IMR-90 (cell line): ENCODE results near the gene DDX54. TPM values are rescaled to one million over a fixed set of nuclear protein-coding genes. Genes with fewer than 3 reads are reported as not detected.
A peak's percentile ranks its signal among the peaks of the same experiment; 100 is the strongest.

Experiments
- ATAC-seq: fragments of 200-7000 bp; cut with Tn5 transposase; 2 replicates; pipeline ENCODE4 v1.9.1; 2020; ENCODE audit warnings: low read depth, mild to moderate bottlenecking, moderate library complexity
- BruUV-seq: library from RNA; stranded (reverse); fragments of 400-500 nt; replicated peaks from 2 replicates; lab custom pipeline; 2021; lab: Mats Ljungman, UMichigan
- CTCF ChIA-PET: fragments of 300-600 bp; formaldehyde crosslinking; extraction: SDS; loops from one replicate; lab custom pipeline; 2021; ENCODE audit warnings: antibody characterized with exemption; lab: Yijun Ruan, JAX
- POLR2A ChIA-PET: fragments of 300-600 bp; sonication (Branson Sonifier 250); formaldehyde crosslinking; loops from one replicate; lab custom pipeline; 2022; ENCODE audit warnings: antibody characterized with exemption; ENCODE audit not compliant: unreplicated experiment; lab: Charles Lee
- DNase-seq: peaks from one replicate; pipeline ENCODE4 v3.0.0; 2013
- H2AFZ ChIP-seq: replicated peaks from 2 replicates; pipeline ENCODE3; 2013; ENCODE audit warnings: low read length, mild to moderate bottlenecking; ENCODE audit not compliant: poor library complexity
- H2AK5ac ChIP-seq: 2 replicates; pipeline ENCODE4 v1.6.1; 2013; ENCODE audit warnings: low read depth, low read length, inconsistent platforms
- H2AK9ac ChIP-seq: replicated peaks from 2 replicates; pipeline ENCODE3; 2013; ENCODE audit warnings: mild to moderate bottlenecking, low read depth, low read length, moderate library complexity; ENCODE audit not compliant: poor library complexity
- H2BK120ac ChIP-seq: 2 replicates; pipeline ENCODE4 v1.6.1; 2013; ENCODE audit warnings: low read depth, low read length, inconsistent platforms
- H2BK15ac ChIP-seq: 3 replicates; pipeline ENCODE4 v1.6.1; 2013; ENCODE audit warnings: low read depth, low read length, inconsistent platforms
- H2BK20ac ChIP-seq: 2 replicates; pipeline ENCODE4 v1.6.1; 2013; ENCODE audit warnings: low read depth, mild to moderate bottlenecking, inconsistent platforms, low read length, moderate library complexity
- H2BK5ac ChIP-seq: 2 replicates; pipeline ENCODE4 v1.6.1; 2013; ENCODE audit warnings: mild to moderate bottlenecking, low read depth, low read length, inconsistent platforms; ENCODE audit not compliant: poor library complexity, severe bottlenecking
- H3K14ac ChIP-seq: replicated peaks from 2 replicates; pipeline ENCODE4 v1.6.1; 2013; ENCODE audit warnings: low read depth, low read length, inconsistent platforms
- H3K18ac ChIP-seq: 2 replicates; pipeline ENCODE4 v1.6.1; 2013; ENCODE audit warnings: low read depth, low read length, control low read depth
- H3K23ac ChIP-seq: 2 replicates; pipeline ENCODE4 v1.6.1; 2013; ENCODE audit warnings: low read depth, low read length, inconsistent platforms
- H3K27ac ChIP-seq: 2 replicates; pipeline ENCODE4 v1.5.1; 2013; ENCODE audit warnings: mild to moderate bottlenecking, control low read depth, low read length; ENCODE audit not compliant: insufficient read depth
- H3K27me3 ChIP-seq: 2 replicates; pipeline ENCODE4 v1.6.1; 2013; ENCODE audit warnings: low read length; ENCODE audit not compliant: control insufficient read depth, insufficient read depth
- H3K36me3 ChIP-seq: 2 replicates; pipeline ENCODE4 v1.6.1; 2013; ENCODE audit warnings: low read length, mixed read lengths; ENCODE audit not compliant: control insufficient read depth, insufficient read depth
- H3K4ac ChIP-seq: 2 replicates; pipeline ENCODE4 v1.6.1; 2013; ENCODE audit warnings: low read depth, low read length, inconsistent platforms
- H3K4me1 ChIP-seq: 2 replicates; pipeline ENCODE4 v1.6.1; 2013; ENCODE audit warnings: low read length, mixed read lengths; ENCODE audit not compliant: control insufficient read depth, insufficient read depth
- H3K4me2 ChIP-seq: 2 replicates; pipeline ENCODE4 v1.6.1; 2013; ENCODE audit warnings: low read depth, mild to moderate bottlenecking, control low read depth, low read length, moderate library complexity
- H3K4me3 ChIP-seq: 2 replicates; pipeline ENCODE4 v1.5.1; 2013; ENCODE audit warnings: low read depth, mild to moderate bottlenecking, control low read depth, low read length, moderate library complexity; ENCODE audit not compliant: insufficient read depth
- H3K56ac ChIP-seq: 2 replicates; pipeline ENCODE4 v1.6.1; 2013; ENCODE audit warnings: low read length, inconsistent platforms; ENCODE audit not compliant: insufficient read depth; ENCODE audit errors: extremely low read depth
- H3K79me1 ChIP-seq, 2 experiments: 2 replicates each; pipeline ENCODE4 v1.6.1; 2013; ENCODE audit warnings: low read length in 2 of 2, inconsistent platforms in 1 of 2, low read depth in 1 of 2
- H3K9ac ChIP-seq: 2 replicates; pipeline ENCODE4 v1.6.1; 2013; ENCODE audit warnings: low read depth, low read length, control low read depth
- H3K9me1 ChIP-seq: 2 replicates; pipeline ENCODE4 v1.6.1; 2013; ENCODE audit warnings: low read length, inconsistent platforms; ENCODE audit not compliant: insufficient read depth
- H3K9me3 ChIP-seq: 2 replicates; pipeline ENCODE4 v1.6.1; 2013; ENCODE audit warnings: low read length; ENCODE audit not compliant: control insufficient read depth, insufficient read depth
- H4K20me1 ChIP-seq: 2 replicates; pipeline ENCODE4 v1.6.1; 2013; ENCODE audit warnings: low read length, inconsistent platforms; ENCODE audit not compliant: insufficient read depth
- H4K5ac ChIP-seq: 2 replicates; pipeline ENCODE4 v1.6.1; 2013; ENCODE audit warnings: mild to moderate bottlenecking, low read depth, low read length, control low read depth
- H4K8ac ChIP-seq, 2 experiments: 2 replicates each; pipeline ENCODE4 v1.6.1; 2013; ENCODE audit warnings: low read depth in 2 of 2, low read length in 2 of 2, control low read depth in 1 of 2, inconsistent platforms in 1 of 2
- H4K91ac ChIP-seq: 2 replicates; pipeline ENCODE4 v1.6.1; 2013; ENCODE audit warnings: low read depth, low read length, inconsistent platforms; ENCODE audit not compliant: insufficient read depth
- FOS ChIP-seq: fragments of 150-350 bp; IDR thresholded peaks from 2 replicates; pipeline ENCODE4 v1.6.1; 2016; ENCODE audit warnings: low read depth, low read length
- RAD21 ChIP-seq: IDR thresholded peaks from 2 replicates; pipeline ENCODE4 v1.6.1; 2012; ENCODE audit warnings: low read length, improper control_type of control experiment
- WGBS, 2 experiments: methylation state at CpG; one replicate each; pipeline versions ENCODE4 v1.1.5 to v1.1.7; 2013; ENCODE audit warnings: missing lambda C conversion rate in 2 of 2; ENCODE audit not compliant: insufficient read length in 1 of 2; ENCODE audit errors: extremely low coverage in 2 of 2; 5-methylcytosine and 5-hydroxymethylcytosine counted together
- dilution Hi-C: fragments of 300-500 bp; cut with HindIII; formaldehyde crosslinking; loops from one replicate; pipeline ENCODE4 v1.14.3; 2018; ENCODE audit warnings: low sequenced_read_pairs; ENCODE audit not compliant: unreplicated experiment
- in situ Hi-C: fragments of 300-500 bp; cut with MboI; formaldehyde crosslinking; loops from 3 replicates; pipeline ENCODE4 v1.14.3; 2019; ENCODE audit warnings: low sequenced_read_pairs, inconsistent platforms, mixed read lengths
- intact Hi-C: fragments of 100-400 bp; cut with micrococcal nuclease; formaldehyde crosslinking; loops from 2 replicates; pipeline ENCODE4 v1.10.0; 2022
- polyA plus RNA-seq, 3 experiments: library from polyadenylated mRNA; depleted of rRNA; stranded (reverse); fragments of >200 nt; gene quantifications; 2 replicates each; pipeline ENCODE4 v1.2.3, GENCODE V29; 2012; ENCODE audit warnings: low replicate concordance in 1 of 3
- total RNA-seq: library from RNA; depleted of rRNA; stranded (reverse); fragments of >200 nt; gene quantifications from 2 replicates; pipeline ENCODE4 v1.2.3, GENCODE V29; 2012

The DDX54 gene
- total and polyA plus RNA-seq, 2 of the 4 experiments (the other 2 are of a cell fraction) = 23.8 to 47.5 TPM

GRCh38 chr12:113231235-113232088 lies 46.2 kb upstream of the DDX54 start:
- Histone ChIP-seq H3K36me3 (peaks cover 37% of the 10 kb centered on the region), H3K4me1 (peaks cover 7% of the 10 kb centered on the region), H2BK15ac (peak overlapping the region; percentile 86), H2AFZ (no peak overlapping the region), H4K5ac (peak overlapping the region; percentile 21; the same call in 1 of the 2 replicates), H4K8ac (peak overlapping the region; percentile 72 to 81), H2AK5ac (peak overlapping the region; percentile 95), H3K56ac (peak overlapping the region; percentile 28; the same call in 1 of the 2 replicates), H3K23ac (peak overlapping the region; percentile 47; the same call in 1 of the 2 replicates), H3K9ac (no peak overlapping the region), H2BK5ac (no peak overlapping the region), H3K27me3 (no peaks in the 10 kb centered on the region), H3K4me2 (no peak overlapping the region), H4K20me1 (no peaks in the 10 kb centered on the region), H3K79me1 (no peaks in the 10 kb centered on the region), H3K27ac (peak overlapping the region; percentile 30; the same call in 1 of the 2 replicates), H4K91ac (peak overlapping the region; percentile 59), H2AK9ac (peak overlapping the region; percentile 1), H3K4me3 (no peak overlapping the region), H3K18ac (peak overlapping the region; percentile 5; the same call in 1 of the 2 replicates), H2BK20ac (peak overlapping the region; percentile 87), H3K9me1 (peaks cover 13% of the 10 kb centered on the region; the same call in 1 of the 2 replicates), H3K9me3 (peaks cover 4% of the 10 kb centered on the region), H3K14ac (peak overlapping the region; percentile 83), H2BK120ac (peak overlapping the region; percentile 79), H3K4ac (peak overlapping the region; percentile 82)
- intact Hi-C loops = no loop called here
- ATAC-seq (peak; percentile 75), DNase-seq (peak; percentile 46)
- CTCF ChIA-PET = no interaction called here
- in situ Hi-C loops = no loop called here
- WGBS, 2 experiments = 91% methylated on average over 2 of the region's 8 CpGs; no CpG with 5 or more reads in 1 of the 2 experiments
- POLR2A ChIA-PET = no interaction called here
- TF ChIP-seq RAD21 (no peak), FOS (peak; percentile 17; the same call in 1 of the 2 replicates)
- dilution Hi-C loops = no loop called here
- no TSS peak for BruUV-seq
